HCT116 (cell line): ENCODE measurements around the gene TFF1. TPM values are rescaled to one million over a fixed set of nuclear protein-coding genes. Genes with fewer than 3 reads are reported as not detected.

Experiments
- ATAC-seq: fragments of 200-7000 bp; cut with Tn5 transposase; 2 replicates; pipeline ENCODE4 v1.9.1; 2020; ENCODE audit warnings: mild to moderate bottlenecking, moderate library complexity
- BruUV-seq: library from RNA; stranded (reverse); fragments of 400-500 nt; replicated peaks from 2 replicates; lab custom pipeline; 2021; lab: Mats Ljungman, UMichigan
- CTCF ChIA-PET: fragments of 300-600 bp; sonication (Branson Sonifier 250); formaldehyde crosslinking; loops from one replicate; lab custom pipeline; 2021; ENCODE audit warnings: antibody characterized with exemption; lab: Charles Lee
- POLR2A ChIA-PET: fragments of 300-600, 350-600 bp; sonication (Branson Sonifier 250); formaldehyde crosslinking; loops from one replicate; lab custom pipeline; 2021; ENCODE audit warnings: antibody characterized with exemption; lab: Charles Lee
- RAD21 ChIA-PET, 2 experiments: fragments of 300-600 bp; sonication (Branson Sonifier 250); formaldehyde crosslinking; loops; one replicate each; lab custom pipeline; 2023; ENCODE audit warnings: low total read pairs in 2 of 2; ENCODE audit not compliant: uncharacterized antibody in 2 of 2, unreplicated experiment in 2 of 2, low non-redundant PET in 1 of 2; lab: Charles Lee
- DNase-seq: peaks from one replicate; pipeline ENCODE4 v3.0.0-alpha.2; 2010; ENCODE audit warnings: low read depth, low spot score
- H2AFZ ChIP-seq: fragments of 200-600 bp; shearing (Covaris generic), sonication (generic); 2 replicates; pipeline ENCODE4 v1.6.1; 2017; ENCODE audit warnings: low read depth, mixed run types, mixed read lengths, antibody characterized with exemption, low read length; ENCODE audit not compliant: poor library complexity, severe bottlenecking
- H3K27ac ChIP-seq: 2 replicates; pipeline ENCODE4 v1.5.1; 2012; ENCODE audit warnings: low read depth, low read length
- H3K27me3 ChIP-seq: fragments of 200-600 bp; sonication (generic); 2 replicates; pipeline ENCODE4 v1.6.1; 2016; ENCODE audit warnings: mixed run types, low read length, mixed read lengths; ENCODE audit not compliant: insufficient read depth
- H3K36me3 ChIP-seq, 2 experiments: fragments of 200-500 bp in 1 of 2; fragments of 200-600 bp in 1 of 2; sonication (Bioruptor generic) in 1 of 2; sonication (generic) in 1 of 2; 2 replicates each; pipeline versions ENCODE4 v1.5.1 to v1.6.1; 2014 to 2016; ENCODE audit warnings: low read length in 2 of 2, inconsistent platforms in 1 of 2, mixed read lengths in 1 of 2, mixed run types in 1 of 2; ENCODE audit not compliant: insufficient read depth in 2 of 2, control insufficient read depth in 1 of 2
- H3K4me1 ChIP-seq, 2 experiments: fragments of 200-600 bp in 1 of 2; sonication (generic) in 1 of 2; 2 replicates each; pipeline versions ENCODE4 v1.5.1 to v1.6.1; 2012 to 2017; ENCODE audit warnings: low read length in 2 of 2, inconsistent platforms in 1 of 2, mild to moderate bottlenecking in 1 of 2, mixed read lengths in 1 of 2, mixed run types in 1 of 2, moderate library complexity in 1 of 2; ENCODE audit not compliant: insufficient read depth in 2 of 2, control insufficient read depth in 1 of 2
- H3K4me2 ChIP-seq: fragments of 200-600 bp; sonication (generic); 2 replicates; pipeline ENCODE4 v1.6.1; 2017; ENCODE audit warnings: mixed run types, low read length, mixed read lengths
- H3K4me3 ChIP-seq, 2 experiments: fragments of 200-600 bp in 1 of 2; sonication (generic) in 1 of 2; replicated peaks in 1 of 2; 2 replicates each; pipeline ENCODE4 v1.5.1; 2011 to 2016; ENCODE audit warnings: low read length in 2 of 2, control low read depth in 1 of 2, low read depth in 1 of 2, mild to moderate bottlenecking in 1 of 2, mixed read lengths in 1 of 2, mixed run types in 1 of 2
- H3K79me2 ChIP-seq: fragments of 200-600 bp; sonication (generic); 2 replicates; pipeline ENCODE4 v1.6.1; 2017; ENCODE audit warnings: mild to moderate bottlenecking, mixed run types, low read length, moderate library complexity, mixed read lengths; ENCODE audit not compliant: insufficient read depth
- H3K9ac ChIP-seq: fragments of 200-600 bp; sonication (generic); 2 replicates; pipeline ENCODE4 v1.6.1; 2016; ENCODE audit warnings: low read length, mixed read lengths
- H3K9me2 ChIP-seq: fragments of 200-600 bp; sonication (generic), shearing (Covaris generic); 2 replicates; pipeline ENCODE4 v1.6.1; 2017; ENCODE audit warnings: mixed run types, mild to moderate bottlenecking, moderate library complexity; ENCODE audit not compliant: insufficient read depth
- H3K9me3 ChIP-seq, 2 experiments: fragments of 200-500 bp in 1 of 2; fragments of 200-600 bp in 1 of 2; sonication (Bioruptor generic) in 1 of 2; sonication (generic) in 1 of 2; 2 replicates each; pipeline ENCODE4 v1.6.1; 2014 to 2017; ENCODE audit warnings: low read length in 2 of 2, mixed read lengths in 2 of 2, inconsistent platforms in 1 of 2, low read depth in 1 of 2, mild to moderate bottlenecking in 1 of 2, mixed run types in 1 of 2, moderate library complexity in 1 of 2; ENCODE audit not compliant: control insufficient read depth in 1 of 2, insufficient read depth in 1 of 2
- H4K20me1 ChIP-seq: fragments of 200-600 bp; sonication (generic), shearing (Covaris generic); 2 replicates; pipeline ENCODE4 v1.6.1; 2017; ENCODE audit warnings: mixed run types, mild to moderate bottlenecking, moderate library complexity; ENCODE audit not compliant: insufficient read depth
- EGR1 ChIP-seq: IDR thresholded peaks from 2 replicates; pipeline ENCODE4 v1.6.1; 2012; ENCODE audit warnings: low read depth
- JUND ChIP-seq: IDR thresholded peaks from 2 replicates; pipeline ENCODE4 v1.6.1; 2012
- YY1 ChIP-seq: IDR thresholded peaks from 2 replicates; pipeline ENCODE4 v1.6.1; 2011; ENCODE audit warnings: low read length, low read depth, moderate library complexity, mild to moderate bottlenecking; ENCODE audit not compliant: insufficient replicate concordance; ENCODE audit errors: extremely low read depth
- ZFX ChIP-seq: fragments of 450-650 bp; IDR thresholded peaks from 2 replicates; pipeline ENCODE4 v1.6.1; 2017
- intact Hi-C: fragments of 100-400 bp; cut with micrococcal nuclease; formaldehyde crosslinking; loops from 2 replicates; pipeline ENCODE4 v1.10.0; 2022
- total RNA-seq: library from RNA; stranded (reverse); gene quantifications from one replicate; pipeline ENCODE4 v1.2.1, GENCODE V29; 2021; ENCODE audit not compliant: unreplicated experiment
- TF ChIP-seq, protein P1 (sequence below): IDR thresholded peaks from 2 replicates; pipeline ENCODE4 v1.6.1; 2012; ENCODE audit warnings: low read depth

TFF1 gene
- total RNA-seq, 1 experiment from 2014 or later: 0.61 TPM

DNA sequence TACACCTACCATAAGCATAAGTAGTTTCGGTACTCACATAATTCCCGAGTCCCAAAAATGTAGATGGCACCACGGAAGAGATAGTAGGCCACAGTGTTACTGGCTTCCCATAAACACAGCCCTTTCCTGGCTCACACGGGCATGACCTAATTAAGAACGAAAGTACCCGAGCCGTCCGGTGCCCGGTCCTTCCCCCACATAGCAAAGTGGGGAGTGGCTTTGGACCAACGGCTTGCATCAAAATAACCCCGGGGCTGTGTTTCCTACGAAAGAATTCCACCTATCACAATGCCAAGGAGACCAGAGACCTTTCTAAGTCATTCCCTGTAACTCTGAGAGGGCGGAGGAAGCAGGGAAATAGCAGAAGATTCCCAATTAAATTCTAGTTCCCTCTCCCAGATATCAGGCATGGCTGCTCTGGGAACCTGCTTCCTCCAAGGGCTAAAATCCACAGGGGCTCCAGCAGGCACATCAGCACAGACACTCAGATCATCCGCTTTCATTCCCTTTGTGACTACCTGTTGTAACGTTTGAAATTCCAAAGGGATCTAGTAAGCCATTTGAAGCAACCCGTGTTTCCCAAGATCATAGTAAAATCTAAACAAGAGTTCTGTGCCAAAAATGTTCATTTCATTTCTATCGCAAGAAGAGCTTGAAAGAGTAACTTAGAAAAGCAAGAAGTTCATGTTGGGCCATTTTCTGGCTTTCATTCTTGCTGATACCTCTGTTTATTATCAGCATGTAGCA, 29.7 kb upstream of the TFF1 start, which contains the start of gene TMPRSS3:
Gene TMPRSS3, minus strand, starts transcription at position 148 of the 747 bp plus-strand sequence. CDS start 635 bp downstream, outside the sequence.
- H3K9ac ChIP-seq: no peak within 1 kb of the TSS
- CTCF ChIA-PET: no interaction called here
- H3K4me2 ChIP-seq: no peak within 1 kb of the TSS
- DNase-seq (no peak), ATAC-seq (no peak)
- RAD21 ChIA-PET: no interaction called here
- no peaks in the 10 kb centered on the region for H3K9me3 ChIP-seq
- H3K4me1 ChIP-seq: no peaks in the 10 kb centered on the region
- no peaks in the 10 kb centered on the region for H4K20me1 ChIP-seq
- H3K36me3 ChIP-seq: no peaks in the 10 kb centered on the region
- intact Hi-C loops: no loop called here
- no peaks in the 10 kb centered on the region for H3K27me3 ChIP-seq
- H3K4me3 ChIP-seq: no peak within 1 kb of the TSS
- no TSS peak for BruUV-seq
- POLR2A ChIA-PET: no interaction called here
- TF ChIP-seq ZFX (no peak), EGR1 (no peak), JUND (no peak), YY1 (no peak)
- TF ChIP-seq, protein P1, sequence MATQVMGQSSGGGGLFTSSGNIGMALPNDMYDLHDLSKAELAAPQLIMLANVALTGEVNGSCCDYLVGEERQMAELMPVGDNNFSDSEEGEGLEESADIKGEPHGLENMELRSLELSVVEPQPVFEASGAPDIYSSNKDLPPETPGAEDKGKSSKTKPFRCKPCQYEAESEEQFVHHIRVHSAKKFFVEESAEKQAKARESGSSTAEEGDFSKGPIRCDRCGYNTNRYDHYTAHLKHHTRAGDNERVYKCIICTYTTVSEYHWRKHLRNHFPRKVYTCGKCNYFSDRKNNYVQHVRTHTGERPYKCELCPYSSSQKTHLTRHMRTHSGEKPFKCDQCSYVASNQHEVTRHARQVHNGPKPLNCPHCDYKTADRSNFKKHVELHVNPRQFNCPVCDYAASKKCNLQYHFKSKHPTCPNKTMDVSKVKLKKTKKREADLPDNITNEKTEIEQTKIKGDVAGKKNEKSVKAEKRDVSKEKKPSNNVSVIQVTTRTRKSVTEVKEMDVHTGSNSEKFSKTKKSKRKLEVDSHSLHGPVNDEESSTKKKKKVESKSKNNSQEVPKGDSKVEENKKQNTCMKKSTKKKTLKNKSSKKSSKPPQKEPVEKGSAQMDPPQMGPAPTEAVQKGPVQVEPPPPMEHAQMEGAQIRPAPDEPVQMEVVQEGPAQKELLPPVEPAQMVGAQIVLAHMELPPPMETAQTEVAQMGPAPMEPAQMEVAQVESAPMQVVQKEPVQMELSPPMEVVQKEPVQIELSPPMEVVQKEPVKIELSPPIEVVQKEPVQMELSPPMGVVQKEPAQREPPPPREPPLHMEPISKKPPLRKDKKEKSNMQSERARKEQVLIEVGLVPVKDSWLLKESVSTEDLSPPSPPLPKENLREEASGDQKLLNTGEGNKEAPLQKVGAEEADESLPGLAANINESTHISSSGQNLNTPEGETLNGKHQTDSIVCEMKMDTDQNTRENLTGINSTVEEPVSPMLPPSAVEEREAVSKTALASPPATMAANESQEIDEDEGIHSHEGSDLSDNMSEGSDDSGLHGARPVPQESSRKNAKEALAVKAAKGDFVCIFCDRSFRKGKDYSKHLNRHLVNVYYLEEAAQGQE: no peak
- no peak within 1 kb of the TSS for H3K27ac ChIP-seq
- H3K79me2 ChIP-seq: no peaks in the 10 kb centered on the region
- H3K9me2 ChIP-seq: no peaks in the 10 kb centered on the region
- H2AFZ ChIP-seq: no peak within 1 kb of the TSS
